Ovary (tissue), 3 donors: ENCODE measurements around the gene PLCB4.

Experiments used
- CTCF ChIP-seq, 3 donors: fragments of 450-650 bp in 2 of 3; fragments of 200-600 bp in 1 of 3; IDR thresholded peaks; one replicate each; pipeline versions ENCODE4 v1.5.1 to v1.8.0; 2016 to 2022; ENCODE audit warnings: antibody characterized with exemption in 3 of 3, mild to moderate bottlenecking in 1 of 3
- EP300 ChIP-seq: sonication (generic); formaldehyde crosslinking; IDR thresholded peaks from one replicate; pipeline ENCODE4 v1.6.1; 2017; ENCODE audit warnings: antibody characterized with exemption
- POLR2A ChIP-seq: fragments of 450-650 bp; IDR thresholded peaks from one replicate; pipeline ENCODE4 v1.6.1; 2017; ENCODE audit warnings: antibody characterized with exemption, mild to moderate bottlenecking, moderate library complexity
- donor health status: DM: no; HTN: no; CAD: no.

DNA sequence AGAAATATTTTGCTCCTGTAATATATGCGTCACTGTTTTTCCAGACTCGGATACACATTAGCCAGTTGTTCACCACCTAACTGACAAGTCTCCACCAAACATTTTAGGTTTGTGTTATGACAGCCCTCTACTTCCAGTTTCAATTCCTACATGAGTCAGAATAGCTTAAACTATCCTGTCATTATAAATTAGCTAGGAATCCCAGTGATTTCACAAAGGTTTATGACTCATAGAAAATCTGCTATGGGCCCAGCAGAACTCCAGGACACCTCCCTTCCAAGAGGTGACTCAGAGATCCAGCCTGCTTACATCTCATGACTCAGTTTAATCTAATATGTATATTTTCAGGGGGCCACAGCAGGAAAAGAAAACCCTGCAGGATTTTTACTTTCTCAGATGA lies 17.4 kb upstream of the PLCB4 start:
- TF ChIP-seq CTCF (IDR thresholded peaks at IDR 0.05) (no peak), EP300 (no peak), POLR2A (no peak)
